NCI-H146 treated with DMSO at 0.1 percent for 48 hours (cell line): ENCODE measurements around the gene CRTC1.
"Not testable (repeated sequence)": the region's sequence is repeated elsewhere in the genome, so short reads cannot be mapped to it uniquely, and the experiment has no call there.

Experiments used
- DNase-seq: peaks from one replicate; lab custom pipeline; 2025; ENCODE audit not compliant: unreplicated experiment; lab: John Stamatoyannopoulos, UW

The CRTC1 gene

GRCh38 chr19:18668744-18669523 lies 14.5 kb upstream of the CRTC1 start:
- DNase-seq = no peak

GRCh38 chr19:18669524-18669817 lies 14.0 kb upstream of the CRTC1 start:
- DNase-seq = no peak

GRCh38 chr19:18669883-18670282 lies 13.6 kb upstream of the CRTC1 start:
- no peak for DNase-seq

- DNase-seq = no peak
Observed at GRCh38 chr19:18670312-18670711, 13.2 kb upstream of the CRTC1 start.

GRCh38 chr19:18671303-18672043 lies 12.0 kb upstream of the CRTC1 start:
- no peak for DNase-seq

GRCh38 chr19:18672044-18672451 lies 11.4 kb upstream of the CRTC1 start:
- no peak for DNase-seq

- DNase-seq = no peak
Observed at GRCh38 chr19:18672606-18673337, 10.7 kb upstream of the CRTC1 start.

- DNase-seq = no peak
Observed at GRCh38 chr19:18674616-18675015, 8.9 kb upstream of the CRTC1 start.

- no peak for DNase-seq
Observed at GRCh38 chr19:18675779-18676178, 7.7 kb upstream of the CRTC1 start.

GRCh38 chr19:18676692-18677091 lies 6.8 kb upstream of the CRTC1 start:
- no peak for DNase-seq

GRCh38 chr19:18677156-18677555 lies 6.3 kb upstream of the CRTC1 start:
- no peak for DNase-seq

- DNase-seq = not testable (repeated sequence)
Observed at GRCh38 chr19:18680148-18680547, 3.3 kb upstream of the CRTC1 start.

GRCh38 chr19:18682807-18683108 lies 722 bp upstream of the CRTC1 start:
- no peak for DNase-seq

GRCh38 chr19:18683958-18684641 lies 620 bp downstream of the CRTC1 start:
- DNase-seq = peak; percentile 20

- no peak for DNase-seq
Observed at GRCh38 chr19:18684642-18684993, 1.1 kb downstream of the CRTC1 start.

- no peak for DNase-seq
Observed at GRCh38 chr19:18685597-18686190, 2.2 kb downstream of the CRTC1 start.

GRCh38 chr19:18687740-18688465 lies 4.4 kb downstream of the CRTC1 start:
- no peak for DNase-seq

- no peak for DNase-seq
Observed at GRCh38 chr19:18696023-18696422, 12.5 kb downstream of the CRTC1 start.

GRCh38 chr19:18697680-18698079 lies 14.2 kb downstream of the CRTC1 start:
- DNase-seq = no peak

- DNase-seq = peak; percentile 42
Observed at GRCh38 chr19:18698321-18699167, 15.1 kb downstream of the CRTC1 start.
